Mesodermal cell (in vitro differentiated cells): ENCODE results near the gene RBMS1. TPM values are rescaled to one million over a fixed set of nuclear protein-coding genes. Genes with fewer than 3 reads are reported as not detected.

Experiments
- H3K27ac ChIP-seq: 2 replicates; pipeline ENCODE4 v1.7.0; 2013; ENCODE audit warnings: mild to moderate bottlenecking, low read depth, low read length, moderate library complexity; ENCODE audit not compliant: severe bottlenecking
- H3K36me3 ChIP-seq: 2 replicates; pipeline ENCODE4 v1.7.1; 2013; ENCODE audit warnings: mild to moderate bottlenecking, low read length, moderate library complexity; ENCODE audit not compliant: control insufficient read depth, insufficient read depth
- H3K4me1 ChIP-seq: one replicate; pipeline ENCODE4 v1.7.1; 2013; ENCODE audit warnings: mild to moderate bottlenecking, low read length; ENCODE audit not compliant: insufficient read depth, control insufficient read depth, poor library complexity, severe bottlenecking
- H3K4me3 ChIP-seq: 2 replicates; pipeline ENCODE4 v1.7.0; 2013; ENCODE audit warnings: low read length, control low read depth, mild to moderate bottlenecking; ENCODE audit not compliant: insufficient read depth, poor library complexity, severe bottlenecking; ENCODE audit errors: extremely low read depth
- H3K9me3 ChIP-seq: 2 replicates; pipeline ENCODE4 v1.7.1; 2013; ENCODE audit warnings: mild to moderate bottlenecking, low read length, moderate library complexity; ENCODE audit not compliant: control insufficient read depth
- WGBS, 2 experiments: methylation state at CpG; one replicate each; pipeline ENCODE4 v1.1.5; 2013; ENCODE audit warnings: missing lambda C conversion rate in 2 of 2; ENCODE audit not compliant: insufficient coverage in 2 of 2; 5-methylcytosine and 5-hydroxymethylcytosine counted together
- polyA plus RNA-seq, 2 experiments: library from polyadenylated mRNA; stranded (reverse); fragments of 50-300 nt; gene quantifications; one replicate each; pipeline ENCODE4 v1.2.3, GENCODE V29; 2013

RBMS1 gene, protein sequence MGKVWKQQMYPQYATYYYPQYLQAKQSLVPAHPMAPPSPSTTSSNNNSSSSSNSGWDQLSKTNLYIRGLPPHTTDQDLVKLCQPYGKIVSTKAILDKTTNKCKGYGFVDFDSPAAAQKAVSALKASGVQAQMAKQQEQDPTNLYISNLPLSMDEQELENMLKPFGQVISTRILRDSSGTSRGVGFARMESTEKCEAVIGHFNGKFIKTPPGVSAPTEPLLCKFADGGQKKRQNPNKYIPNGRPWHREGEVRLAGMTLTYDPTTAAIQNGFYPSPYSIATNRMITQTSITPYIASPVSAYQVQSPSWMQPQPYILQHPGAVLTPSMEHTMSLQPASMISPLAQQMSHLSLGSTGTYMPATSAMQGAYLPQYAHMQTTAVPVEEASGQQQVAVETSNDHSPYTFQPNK
- polyA plus RNA-seq (2013, experiment 1 of 2): 119 TPM
- polyA plus RNA-seq (2013, experiment 2 of 2): 127 TPM

DNA sequence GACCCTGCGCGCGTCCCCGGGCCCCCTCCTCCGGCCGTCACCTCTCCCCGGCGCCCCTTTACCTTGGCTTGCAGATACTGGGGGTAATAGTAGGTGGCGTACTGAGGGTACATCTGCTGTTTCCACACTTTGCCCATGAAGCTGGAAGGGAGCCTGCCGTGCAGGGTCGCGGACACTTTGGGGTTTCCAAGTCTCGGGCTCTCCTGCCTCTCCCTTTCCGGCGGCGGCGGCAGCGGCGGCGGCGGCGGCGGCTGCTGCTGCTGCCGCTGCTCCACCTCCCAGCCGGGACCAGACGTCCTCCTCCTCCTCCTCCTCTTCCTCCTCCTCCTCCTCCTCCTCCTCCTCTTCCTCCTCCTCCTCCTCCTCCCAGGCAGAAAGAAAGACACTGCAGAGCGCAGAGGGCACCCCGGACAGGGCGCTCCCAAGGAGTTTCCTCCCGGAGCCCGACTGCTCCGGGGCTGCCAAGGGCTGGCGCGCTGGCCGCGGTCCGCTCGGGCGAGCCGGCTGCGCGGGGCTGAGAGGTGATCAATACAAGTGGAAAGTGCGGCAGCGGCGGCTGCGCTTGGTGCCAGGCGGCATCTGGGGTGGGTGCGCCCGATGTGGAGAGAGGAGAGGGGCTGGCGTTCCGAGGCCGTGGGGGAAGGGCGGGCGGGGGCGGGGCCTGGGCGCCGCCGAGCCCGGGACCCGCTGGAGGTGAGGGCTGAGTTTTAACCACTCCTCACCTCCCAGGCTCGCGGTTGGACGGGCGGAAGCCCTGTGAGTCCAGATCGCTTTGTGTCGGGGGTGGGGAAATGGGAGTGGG is at the start of gene RBMS1:
Gene RBMS1 (minus strand): TSS at position 581 of the 802 bp plus-strand sequence. CDS start 444 bp downstream, at position 137.
- H3K4me1 ChIP-seq: peaks cover 4% of the 10 kb centered on the region
- H3K27ac ChIP-seq: peak within 1 kb of the TSS; percentile 90
- H3K9me3 ChIP-seq: no peaks in the 10 kb centered on the region
- WGBS, 2 experiments: 0 to 1% methylated on average over 14 to 24 of the region's 66 CpGs
- no peaks in the 10 kb centered on the region for H3K36me3 ChIP-seq
- peak within 1 kb of the TSS; percentile 83 for H3K4me3 ChIP-seq

GRCh38 chr2:160541745-160542144 is 48.1 kb upstream of the RBMS1 start:
- WGBS, 2 experiments: 100% methylated on average over 1 of the region's 3 CpGs; no CpG with 5 or more reads in 1 of the 2 experiments
- H3K4me1 ChIP-seq: no peaks in the 10 kb centered on the region
- no peak overlapping the region for H3K27ac ChIP-seq
- H3K9me3 ChIP-seq: no peaks in the 10 kb centered on the region
- no peak overlapping the region for H3K4me3 ChIP-seq
- no peaks in the 10 kb centered on the region for H3K36me3 ChIP-seq

- H3K4me1 ChIP-seq: no peaks in the 10 kb centered on the region
- no peaks in the 10 kb centered on the region for H3K36me3 ChIP-seq
- WGBS, 2 experiments: 92 to 97% methylated on average over 3 of the region's 5 CpGs
- H3K9me3 ChIP-seq: no peaks in the 10 kb centered on the region
- no peak overlapping the region for H3K4me3 ChIP-seq
- H3K27ac ChIP-seq: no peak overlapping the region
Observed at GRCh38 chr2:160538559-160539355, 45.1 kb upstream of the RBMS1 start.

DNA sequence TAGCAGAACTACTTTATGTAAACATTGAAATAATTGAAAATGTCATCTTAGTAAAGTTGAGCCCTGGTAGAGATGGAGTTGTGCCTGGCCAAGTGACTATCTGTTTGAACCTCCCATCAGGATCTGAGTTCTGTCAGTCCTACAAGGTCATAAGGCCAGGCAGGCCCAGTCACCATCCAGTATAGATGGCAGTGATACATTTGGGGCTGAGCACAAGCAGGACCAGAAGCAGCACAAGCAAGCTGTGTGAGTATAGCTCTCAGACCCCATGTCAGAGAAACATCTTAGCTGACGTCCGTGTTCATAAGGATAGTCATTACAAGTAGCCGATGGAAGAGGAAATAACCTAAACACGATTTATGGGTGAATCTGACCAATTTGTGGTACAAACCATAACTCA is 44.5 kb upstream of the RBMS1 start:
- Histone ChIP-seq H3K4me3 (no peak overlapping the region), H3K27ac (no peak overlapping the region), H3K9me3 (no peaks in the 10 kb centered on the region), H3K36me3 (no peaks in the 10 kb centered on the region), H3K4me1 (no peaks in the 10 kb centered on the region)
- 96 to 100% methylated on average over 4 of the region's 4 CpGs for whole genome bisulfite sequencing, 2 experiments

- Histone ChIP-seq H3K9me3 (no peaks in the 10 kb centered on the region), H3K4me3 (no peak overlapping the region), H3K27ac (no peak overlapping the region), H3K36me3 (no peaks in the 10 kb centered on the region), H3K4me1 (no peaks in the 10 kb centered on the region)
- WGBS, 2 experiments: no CpG with 5 or more reads among the region's 1 CpG
Observed at GRCh38 chr2:160534996-160535395, 41.4 kb upstream of the RBMS1 start.

DNA sequence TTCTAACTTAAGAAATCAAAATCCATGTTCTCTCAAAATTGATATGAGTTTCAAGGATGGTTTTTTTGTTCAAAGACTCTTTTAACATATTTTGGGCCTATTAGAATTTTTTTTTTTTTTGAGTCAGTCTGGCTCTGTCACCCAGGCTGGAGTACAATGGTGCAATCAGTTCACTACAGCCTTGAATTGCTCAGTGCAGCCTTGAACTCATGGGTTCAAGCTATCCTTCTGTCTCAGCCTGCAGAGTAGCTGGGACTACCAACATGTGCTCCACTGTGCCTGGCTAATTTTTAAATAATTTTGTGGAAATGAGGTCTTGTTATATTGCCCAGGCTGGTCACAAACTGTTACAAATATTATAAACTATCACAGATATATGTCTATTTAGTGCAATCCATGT is 40.6 kb upstream of the RBMS1 start:
- Histone ChIP-seq H3K36me3 (no peaks in the 10 kb centered on the region), H3K4me3 (no peak overlapping the region), H3K9me3 (no peaks in the 10 kb centered on the region), H3K4me1 (no peaks in the 10 kb centered on the region), H3K27ac (no peak overlapping the region)

- no peaks in the 10 kb centered on the region for H3K9me3 ChIP-seq
- 80 to 92% methylated on average over 2 of the region's 2 CpGs for WGBS, 2 experiments
- H3K4me1 ChIP-seq: no peaks in the 10 kb centered on the region
- H3K27ac ChIP-seq: no peak overlapping the region
- no peaks in the 10 kb centered on the region for H3K36me3 ChIP-seq
- H3K4me3 ChIP-seq: no peak overlapping the region
Observed at GRCh38 chr2:160533482-160533881, 39.9 kb upstream of the RBMS1 start.

- WGBS, 2 experiments: 100% methylated on average over 2 to 5 of the region's 6 CpGs
- Histone ChIP-seq H3K4me1 (no peaks in the 10 kb centered on the region), H3K9me3 (no peaks in the 10 kb centered on the region), H3K27ac (no peak overlapping the region), H3K36me3 (no peaks in the 10 kb centered on the region), H3K4me3 (no peak overlapping the region)
Observed at GRCh38 chr2:160532388-160532787, 38.8 kb upstream of the RBMS1 start.

- WGBS, 2 experiments: no CpG with 5 or more reads among the region's 4 CpGs
- no peaks in the 10 kb centered on the region for H3K9me3 ChIP-seq
- H3K4me3 ChIP-seq: no peak overlapping the region
- no peaks in the 10 kb centered on the region for H3K36me3 ChIP-seq
- H3K27ac ChIP-seq: no peak overlapping the region
- no peaks in the 10 kb centered on the region for H3K4me1 ChIP-seq
Observed at GRCh38 chr2:160522951-160523710, 29.5 kb upstream of the RBMS1 start.

DNA sequence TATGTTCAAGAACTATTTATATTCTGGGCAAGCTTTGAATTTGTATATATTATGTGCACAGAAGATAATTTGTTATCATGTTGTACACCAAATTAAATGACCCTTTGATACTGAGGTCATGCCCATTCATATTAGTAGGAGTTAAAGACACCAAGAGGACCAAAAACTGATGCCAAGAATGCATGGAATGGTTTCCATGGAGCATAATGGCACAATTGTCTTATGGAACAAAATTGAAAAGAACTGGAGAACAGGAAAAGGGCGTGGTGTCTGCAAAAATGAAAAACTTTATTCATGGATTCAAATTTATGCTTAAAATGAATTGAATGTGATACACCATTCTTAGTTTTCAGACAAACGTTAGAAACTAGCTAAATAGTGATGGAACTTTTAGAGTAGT is 24.1 kb upstream of the RBMS1 start:
- Histone ChIP-seq H3K9me3 (no peaks in the 10 kb centered on the region), H3K4me3 (no peak overlapping the region), H3K27ac (no peak overlapping the region), H3K36me3 (no peaks in the 10 kb centered on the region), H3K4me1 (no peaks in the 10 kb centered on the region)
- WGBS, 2 experiments: 67 to 100% methylated on average over 1 of the region's 2 CpGs
